ENCODE measurements around the gene SLC19A3. TPM values are rescaled to one million over a fixed set of nuclear protein-coding genes. Genes with fewer than 3 reads are reported as not detected.
A peak's percentile ranks its signal among the peaks of the same experiment; 100 is the strongest.

Gene SLC19A3
- total RNA-seq, 1 experiment from 2014 or later, result 1.0 TPM

DNA sequence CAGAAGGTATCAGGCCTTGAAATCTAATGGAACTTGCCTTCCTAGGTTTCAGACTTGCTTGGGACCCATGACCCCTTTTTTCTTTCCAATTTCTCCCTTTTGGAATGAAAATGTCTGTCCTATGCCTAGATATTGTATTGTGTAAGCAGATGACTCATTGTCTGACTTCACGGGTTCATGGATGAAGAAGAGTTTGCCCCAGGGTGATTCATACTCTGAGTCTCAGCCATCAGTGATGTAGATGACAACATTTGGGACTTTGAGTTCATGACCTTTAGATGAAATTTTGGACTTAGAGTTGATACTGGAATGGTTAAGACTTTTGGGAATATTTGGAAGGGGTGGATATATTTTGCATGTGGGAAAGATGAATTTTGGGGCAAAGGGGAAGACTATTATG, 62.4 kb downstream of the SLC19A3 start:
- in situ Hi-C loops (cut with HindIII; ENCODE audit: low pct_unique_long_range_greater_than_20kb, low sequenced_read_pairs), result no loop called here
- peak; percentile 70 for DNase-seq (ENCODE audit: low read depth)

GRCh38 chr2:227654426-227654825, 63.4 kb downstream of the SLC19A3 start:
- no peak for DNase-seq (ENCODE audit: low read depth)
- in situ Hi-C loops (cut with HindIII; ENCODE audit: low pct_unique_long_range_greater_than_20kb, low sequenced_read_pairs), result no loop called here

DNA sequence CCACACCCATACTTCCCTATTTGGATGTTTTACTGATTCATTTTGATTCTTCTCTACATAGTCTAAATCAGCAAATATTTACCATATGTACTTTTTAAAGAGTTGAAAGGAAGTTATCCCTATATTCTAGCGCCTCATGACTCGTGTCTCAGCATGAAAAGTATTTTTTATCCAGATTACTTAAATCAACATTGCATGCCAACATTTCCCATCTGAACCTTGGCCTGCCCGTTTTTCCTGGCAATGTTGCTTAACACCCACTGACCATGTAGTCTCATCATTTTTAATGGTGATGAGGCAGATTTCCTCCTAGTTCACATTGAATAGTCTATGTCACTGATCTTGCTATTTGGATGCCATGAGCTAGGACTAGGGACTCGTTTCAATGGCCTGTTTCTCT, 64.4 kb downstream of the SLC19A3 start:
- in situ Hi-C loops (cut with HindIII; ENCODE audit: low pct_unique_long_range_greater_than_20kb, low sequenced_read_pairs), result no loop called here
- DNase-seq (ENCODE audit: low read depth), result peak; percentile 18

DNA sequence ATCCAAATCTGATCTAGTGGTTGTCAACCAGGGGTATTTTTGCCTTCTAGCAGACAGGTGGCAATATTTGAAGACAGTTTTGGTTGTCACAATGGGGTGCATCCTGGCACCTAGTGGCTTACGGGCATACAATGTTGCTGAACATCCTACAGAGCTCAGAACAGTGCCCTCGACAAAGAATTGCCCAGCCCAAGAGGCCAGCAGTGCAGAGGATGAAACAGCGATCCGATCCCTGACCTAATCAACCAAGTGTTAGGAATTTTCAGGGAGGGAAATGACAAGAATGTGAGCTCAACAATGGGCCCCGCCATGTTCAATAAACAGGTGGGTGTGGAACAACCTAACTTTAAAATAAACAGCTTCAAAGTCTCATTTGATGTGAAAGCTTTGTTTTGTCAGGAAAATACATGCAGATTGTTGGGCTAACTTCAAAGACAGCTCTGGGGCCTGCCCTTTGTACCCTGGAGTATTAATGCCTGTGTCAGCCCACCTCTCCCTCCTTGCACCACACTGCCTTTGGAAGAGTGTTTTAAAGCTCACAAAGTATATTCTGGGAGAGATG, 73.8 kb downstream of the SLC19A3 start:
- in situ Hi-C loops (cut with HindIII; ENCODE audit: low pct_unique_long_range_greater_than_20kb, low sequenced_read_pairs), result no loop called here
- no peak for DNase-seq (ENCODE audit: low read depth)

- in situ Hi-C loops (cut with HindIII; ENCODE audit: low pct_unique_long_range_greater_than_20kb, low sequenced_read_pairs), result no loop called here
- DNase-seq (ENCODE audit: low read depth), result no peak
Measured at GRCh38 chr2:227642656-227643055, 75.2 kb downstream of the SLC19A3 start.

- no peak for DNase-seq (ENCODE audit: low read depth)
- in situ Hi-C loops (cut with HindIII; ENCODE audit: low pct_unique_long_range_greater_than_20kb, low sequenced_read_pairs), result no loop called here
Measured at GRCh38 chr2:227634201-227634600, 83.6 kb downstream of the SLC19A3 start.

Other genes with a start within 250 kb of the SLC19A3 start
- 38.1 and 64.9 TPM in 2 replicates for gene AGFG1, start 245.9 kb downstream of the SLC19A3 start, total RNA-seq (2014; rRNA removed; shearing (Covaris generic); ENCODE audit: low replicate concordance)
- not detected in 2 replicates for gene SCYGR2, start 119.1 kb downstream of the SLC19A3 start, total RNA-seq (2014; rRNA removed; shearing (Covaris generic); ENCODE audit: low replicate concordance)
- gene SCYGR3, start 103.2 kb downstream of the SLC19A3 start, total RNA-seq (2014; rRNA removed; shearing (Covaris generic); ENCODE audit: low replicate concordance), result not detected in 2 replicates
- not detected in 2 replicates for gene SCYGR4, start 100.5 kb downstream of the SLC19A3 start, total RNA-seq (2014; rRNA removed; shearing (Covaris generic); ENCODE audit: low replicate concordance)
- not detected in 2 replicates for gene SCYGR5, start 51.2 kb downstream of the SLC19A3 start, total RNA-seq (2014; rRNA removed; shearing (Covaris generic); ENCODE audit: low replicate concordance)
- not detected in 2 replicates for gene SCYGR6, start 6.7 kb upstream of the SLC19A3 start, total RNA-seq (2014; rRNA removed; shearing (Covaris generic); ENCODE audit: low replicate concordance)
- not detected in 2 replicates for gene SCYGR7, start 10.3 kb upstream of the SLC19A3 start, total RNA-seq (2014; rRNA removed; shearing (Covaris generic); ENCODE audit: low replicate concordance)
- gene SCYGR8, start 27.9 kb upstream of the SLC19A3 start, total RNA-seq (2014; rRNA removed; shearing (Covaris generic); ENCODE audit: low replicate concordance), result not detected in 2 replicates
- gene CCL20, start 95.8 kb upstream of the SLC19A3 start, total RNA-seq (2014; rRNA removed; shearing (Covaris generic); ENCODE audit: low replicate concordance), result 0.32 and 0.95 TPM in 2 replicates
- gene DAW1, start 153.6 kb upstream of the SLC19A3 start, total RNA-seq (2014; rRNA removed; shearing (Covaris generic); ENCODE audit: low replicate concordance), result 3.4 and 4.3 TPM in 2 replicates

Data from Caki2 (cell line).